ENCODE measurements around the gene TUBA8. TPM values are rescaled to one million over a fixed set of nuclear protein-coding genes. Genes with fewer than 3 reads are reported as not detected.

The TUBA8 gene
- total RNA-seq, 1 experiment from 2014 or later, result 0.72 TPM

DNA sequence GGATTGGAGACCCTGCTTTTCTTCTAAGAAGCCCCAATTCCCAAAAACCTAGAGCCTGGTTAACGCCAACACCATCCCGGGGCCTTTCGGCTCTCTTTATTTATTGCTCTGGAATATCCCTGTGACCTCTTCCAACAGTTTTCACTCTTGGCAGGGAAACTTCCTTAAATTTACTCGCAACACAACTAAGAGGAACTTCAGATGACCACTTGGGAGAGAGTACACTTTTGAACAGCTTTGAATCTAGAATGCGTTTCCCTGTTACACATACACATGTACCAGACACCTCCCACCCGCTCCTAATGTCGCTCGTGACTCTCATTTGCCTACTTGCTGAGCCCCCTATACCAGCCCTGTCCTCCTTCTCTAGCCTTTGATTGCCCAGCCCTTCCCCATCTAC lies 19.4 kb downstream of the TUBA8 start (continued):
- no peak for TF ChIP-seq GRHL2 (CRISPR knock-in tag; IDR thresholded peaks at IDR 0.05; ENCODE audit: insufficient replicate concordance, severe bottlenecking)

DNA sequence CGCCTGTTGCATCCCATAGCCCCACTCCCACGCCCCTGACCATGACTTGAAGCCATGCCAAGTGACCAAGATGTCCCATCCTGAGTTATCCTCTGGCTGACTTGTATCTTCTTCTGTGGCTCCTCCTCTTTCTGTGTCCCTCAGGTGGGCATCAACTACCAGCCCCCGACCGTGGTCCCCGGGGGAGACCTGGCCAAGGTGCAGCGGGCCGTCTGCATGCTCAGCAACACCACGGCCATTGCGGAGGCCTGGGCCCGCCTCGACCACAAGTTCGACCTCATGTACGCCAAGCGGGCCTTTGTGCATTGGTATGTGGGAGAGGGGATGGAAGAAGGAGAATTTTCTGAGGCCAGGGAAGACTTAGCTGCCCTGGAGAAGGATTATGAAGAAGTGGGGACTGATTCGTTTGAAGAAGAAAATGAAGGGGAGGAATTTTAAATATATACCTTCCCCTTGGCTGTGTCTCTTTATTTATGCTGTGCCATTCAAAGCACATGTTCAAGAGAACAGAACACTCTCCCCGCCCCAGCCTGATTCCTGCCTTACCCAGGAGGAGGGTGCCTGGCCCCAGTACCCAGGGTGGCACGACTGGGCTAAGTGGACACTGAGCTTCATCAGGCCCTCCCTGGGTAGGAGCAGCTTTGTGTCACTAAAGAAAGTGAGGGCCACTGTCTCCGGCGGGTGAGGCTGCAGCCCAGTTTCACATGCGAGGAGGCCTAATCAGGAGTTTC lies 20.3 kb downstream of the TUBA8 start:
- Mint-ChIP-seq H3K4me1 (peaks cover 18% of the 10 kb centered on the region), H3K27ac (no peak overlapping the region), H3K36me3 (no peaks in the 10 kb centered on the region), H3K27me3 (ENCODE audit: low read depth) (no peaks in the 10 kb centered on the region), H3K4me3 (no peak overlapping the region), H3K9me3 (no peaks in the 10 kb centered on the region)
- ATAC-seq, result no peak
- no peak for TF ChIP-seq TEAD1 (CRISPR knock-in tag; IDR thresholded peaks at IDR 0.05)
- TF ChIP-seq, protein P1, sequence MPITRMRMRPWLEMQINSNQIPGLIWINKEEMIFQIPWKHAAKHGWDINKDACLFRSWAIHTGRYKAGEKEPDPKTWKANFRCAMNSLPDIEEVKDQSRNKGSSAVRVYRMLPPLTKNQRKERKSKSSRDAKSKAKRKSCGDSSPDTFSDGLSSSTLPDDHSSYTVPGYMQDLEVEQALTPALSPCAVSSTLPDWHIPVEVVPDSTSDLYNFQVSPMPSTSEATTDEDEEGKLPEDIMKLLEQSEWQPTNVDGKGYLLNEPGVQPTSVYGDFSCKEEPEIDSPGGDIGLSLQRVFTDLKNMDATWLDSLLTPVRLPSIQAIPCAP (CRISPR knock-in tag; IDR thresholded peaks at IDR 0.05), result no peak
- TF ChIP-seq, protein P2, sequence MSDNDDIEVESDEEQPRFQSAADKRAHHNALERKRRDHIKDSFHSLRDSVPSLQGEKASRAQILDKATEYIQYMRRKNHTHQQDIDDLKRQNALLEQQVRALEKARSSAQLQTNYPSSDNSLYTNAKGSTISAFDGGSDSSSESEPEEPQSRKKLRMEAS (CRISPR knock-in tag; IDR thresholded peaks at IDR 0.05), result no peak
- TF ChIP-seq, protein P3, sequence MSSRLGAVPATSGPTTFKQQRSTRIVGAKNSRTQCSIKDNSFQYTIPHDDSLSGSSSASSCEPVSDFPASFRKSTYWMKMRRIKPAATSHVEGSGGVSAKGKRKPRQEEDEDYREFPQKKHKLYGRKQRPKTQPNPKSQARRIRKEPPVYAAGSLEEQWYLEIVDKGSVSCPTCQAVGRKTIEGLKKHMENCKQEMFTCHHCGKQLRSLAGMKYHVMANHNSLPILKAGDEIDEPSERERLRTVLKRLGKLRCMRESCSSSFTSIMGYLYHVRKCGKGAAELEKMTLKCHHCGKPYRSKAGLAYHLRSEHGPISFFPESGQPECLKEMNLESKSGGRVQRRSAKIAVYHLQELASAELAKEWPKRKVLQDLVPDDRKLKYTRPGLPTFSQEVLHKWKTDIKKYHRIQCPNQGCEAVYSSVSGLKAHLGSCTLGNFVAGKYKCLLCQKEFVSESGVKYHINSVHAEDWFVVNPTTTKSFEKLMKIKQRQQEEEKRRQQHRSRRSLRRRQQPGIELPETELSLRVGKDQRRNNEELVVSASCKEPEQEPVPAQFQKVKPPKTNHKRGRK (CRISPR knock-in tag; IDR thresholded peaks at IDR 0.05; ENCODE audit: borderline replicate concordance), result no peak
- TF ChIP-seq ZNF671 (CRISPR knock-in tag; IDR thresholded peaks at IDR 0.05), result no peak
- TF ChIP-seq, protein P4, sequence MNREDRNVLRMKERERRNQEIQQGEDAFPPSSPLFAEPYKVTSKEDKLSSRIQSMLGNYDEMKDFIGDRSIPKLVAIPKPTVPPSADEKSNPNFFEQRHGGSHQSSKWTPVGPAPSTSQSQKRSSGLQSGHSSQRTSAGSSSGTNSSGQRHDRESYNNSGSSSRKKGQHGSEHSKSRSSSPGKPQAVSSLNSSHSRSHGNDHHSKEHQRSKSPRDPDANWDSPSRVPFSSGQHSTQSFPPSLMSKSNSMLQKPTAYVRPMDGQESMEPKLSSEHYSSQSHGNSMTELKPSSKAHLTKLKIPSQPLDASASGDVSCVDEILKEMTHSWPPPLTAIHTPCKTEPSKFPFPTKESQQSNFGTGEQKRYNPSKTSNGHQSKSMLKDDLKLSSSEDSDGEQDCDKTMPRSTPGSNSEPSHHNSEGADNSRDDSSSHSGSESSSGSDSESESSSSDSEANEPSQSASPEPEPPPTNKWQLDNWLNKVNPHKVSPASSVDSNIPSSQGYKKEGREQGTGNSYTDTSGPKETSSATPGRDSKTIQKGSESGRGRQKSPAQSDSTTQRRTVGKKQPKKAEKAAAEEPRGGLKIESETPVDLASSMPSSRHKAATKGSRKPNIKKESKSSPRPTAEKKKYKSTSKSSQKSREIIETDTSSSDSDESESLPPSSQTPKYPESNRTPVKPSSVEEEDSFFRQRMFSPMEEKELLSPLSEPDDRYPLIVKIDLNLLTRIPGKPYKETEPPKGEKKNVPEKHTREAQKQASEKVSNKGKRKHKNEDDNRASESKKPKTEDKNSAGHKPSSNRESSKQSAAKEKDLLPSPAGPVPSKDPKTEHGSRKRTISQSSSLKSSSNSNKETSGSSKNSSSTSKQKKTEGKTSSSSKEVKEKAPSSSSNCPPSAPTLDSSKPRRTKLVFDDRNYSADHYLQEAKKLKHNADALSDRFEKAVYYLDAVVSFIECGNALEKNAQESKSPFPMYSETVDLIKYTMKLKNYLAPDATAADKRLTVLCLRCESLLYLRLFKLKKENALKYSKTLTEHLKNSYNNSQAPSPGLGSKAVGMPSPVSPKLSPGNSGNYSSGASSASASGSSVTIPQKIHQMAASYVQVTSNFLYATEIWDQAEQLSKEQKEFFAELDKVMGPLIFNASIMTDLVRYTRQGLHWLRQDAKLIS (CRISPR knock-in tag; IDR thresholded peaks at IDR 0.05; ENCODE audit: borderline replicate concordance), result no peak
- TF ChIP-seq ZNF423 (CRISPR knock-in tag; IDR thresholded peaks at IDR 0.05), result no peak
- TF ChIP-seq, protein P5, sequence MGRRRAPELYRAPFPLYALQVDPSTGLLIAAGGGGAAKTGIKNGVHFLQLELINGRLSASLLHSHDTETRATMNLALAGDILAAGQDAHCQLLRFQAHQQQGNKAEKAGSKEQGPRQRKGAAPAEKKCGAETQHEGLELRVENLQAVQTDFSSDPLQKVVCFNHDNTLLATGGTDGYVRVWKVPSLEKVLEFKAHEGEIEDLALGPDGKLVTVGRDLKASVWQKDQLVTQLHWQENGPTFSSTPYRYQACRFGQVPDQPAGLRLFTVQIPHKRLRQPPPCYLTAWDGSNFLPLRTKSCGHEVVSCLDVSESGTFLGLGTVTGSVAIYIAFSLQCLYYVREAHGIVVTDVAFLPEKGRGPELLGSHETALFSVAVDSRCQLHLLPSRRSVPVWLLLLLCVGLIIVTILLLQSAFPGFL (CRISPR knock-in tag; IDR thresholded peaks at IDR 0.05; ENCODE audit: borderline replicate concordance), result no peak
- TF ChIP-seq, protein P6, sequence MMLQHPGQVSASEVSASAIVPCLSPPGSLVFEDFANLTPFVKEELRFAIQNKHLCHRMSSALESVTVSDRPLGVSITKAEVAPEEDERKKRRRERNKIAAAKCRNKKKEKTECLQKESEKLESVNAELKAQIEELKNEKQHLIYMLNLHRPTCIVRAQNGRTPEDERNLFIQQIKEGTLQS (CRISPR knock-in tag; conservative IDR thresholded peaks at IDR 0.05), result no peak
- TF ChIP-seq, protein P7, sequence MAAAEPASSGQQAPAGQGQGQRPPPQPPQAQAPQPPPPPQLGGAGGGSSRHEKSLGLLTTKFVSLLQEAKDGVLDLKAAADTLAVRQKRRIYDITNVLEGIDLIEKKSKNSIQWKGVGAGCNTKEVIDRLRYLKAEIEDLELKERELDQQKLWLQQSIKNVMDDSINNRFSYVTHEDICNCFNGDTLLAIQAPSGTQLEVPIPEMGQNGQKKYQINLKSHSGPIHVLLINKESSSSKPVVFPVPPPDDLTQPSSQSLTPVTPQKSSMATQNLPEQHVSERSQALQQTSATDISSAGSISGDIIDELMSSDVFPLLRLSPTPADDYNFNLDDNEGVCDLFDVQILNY (CRISPR knock-in tag; IDR thresholded peaks at IDR 0.05), result no peak
- no peak for TF ChIP-seq SMAD4 (CRISPR knock-in tag; IDR thresholded peaks at IDR 0.05)
- TF ChIP-seq, protein P8, sequence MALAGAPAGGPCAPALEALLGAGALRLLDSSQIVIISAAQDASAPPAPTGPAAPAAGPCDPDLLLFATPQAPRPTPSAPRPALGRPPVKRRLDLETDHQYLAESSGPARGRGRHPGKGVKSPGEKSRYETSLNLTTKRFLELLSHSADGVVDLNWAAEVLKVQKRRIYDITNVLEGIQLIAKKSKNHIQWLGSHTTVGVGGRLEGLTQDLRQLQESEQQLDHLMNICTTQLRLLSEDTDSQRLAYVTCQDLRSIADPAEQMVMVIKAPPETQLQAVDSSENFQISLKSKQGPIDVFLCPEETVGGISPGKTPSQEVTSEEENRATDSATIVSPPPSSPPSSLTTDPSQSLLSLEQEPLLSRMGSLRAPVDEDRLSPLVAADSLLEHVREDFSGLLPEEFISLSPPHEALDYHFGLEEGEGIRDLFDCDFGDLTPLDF (CRISPR knock-in tag; IDR thresholded peaks at IDR 0.05), result no peak
- TF ChIP-seq GTF2I (CRISPR knock-in tag; conservative IDR thresholded peaks at IDR 0.05), result no peak
- TF ChIP-seq TCF7 (CRISPR knock-in tag; IDR thresholded peaks at IDR 0.05; ENCODE audit: low read depth), result no peak
- no peak for TF ChIP-seq ZNF416 (CRISPR knock-in tag; IDR thresholded peaks at IDR 0.05)
- TF ChIP-seq HMGA2 (CRISPR knock-in tag; IDR thresholded peaks at IDR 0.05), result no peak
- no peak for DNase-seq (ENCODE audit: low spot score)
- ChIA-PET POLR2A (no interaction called here), CTCF (interaction anchor here (1.8 kb wide), 1 partner anchor 55 kb away, joined by 4 read pairs; no protein-coding TSS in a partner anchor)
